Lung (tissue), 12 donors: ENCODE results near the gene CACNA1C. TPM values are rescaled to one million over a fixed set of nuclear protein-coding genes. Genes with fewer than 3 reads are reported as not detected.

Experiments
- ATAC-seq: fragments of 200-7000 bp; cut with Tn5 transposase; one replicate; pipeline ENCODE4 v1.9.1; 2020; ENCODE audit warnings: moderate number of reproducible peaks; ENCODE audit not compliant: insufficient read depth, low FRiP score
- DNase-seq, 3 donors: peaks; one replicate each; pipeline ENCODE4 v3.0.0-alpha.2; 2013 to 2017
- H3K27ac ChIP-seq, 2 donors: one replicate each; pipeline ENCODE4 v1.5.1; 2013; ENCODE audit warnings: mild to moderate bottlenecking in 2 of 2, moderate library complexity in 2 of 2, control low read depth in 1 of 2, inconsistent platforms in 1 of 2, low read depth in 1 of 2, low read length in 1 of 2
- H3K27me3 ChIP-seq, 3 donors: one replicate each; pipeline ENCODE4 v1.5.1; 2013; ENCODE audit warnings: low read length in 2 of 3; ENCODE audit not compliant: control insufficient read depth in 3 of 3, insufficient read depth in 3 of 3
- H3K36me3 ChIP-seq, 4 donors: one replicate each; pipeline ENCODE4 v1.5.1; 2013; ENCODE audit warnings: low read length in 4 of 4, mild to moderate bottlenecking in 1 of 4, moderate library complexity in 1 of 4; ENCODE audit not compliant: control insufficient read depth in 4 of 4, insufficient read depth in 4 of 4
- H3K4me1 ChIP-seq, 5 donors: one replicate each; pipeline ENCODE4 v1.5.1; 2013; ENCODE audit warnings: low read length in 5 of 5, mild to moderate bottlenecking in 2 of 5, moderate library complexity in 1 of 5; ENCODE audit not compliant: control insufficient read depth in 5 of 5, insufficient read depth in 5 of 5
- H3K4me3 ChIP-seq: one replicate; pipeline ENCODE4 v1.5.1; 2013; ENCODE audit warnings: mild to moderate bottlenecking, control low read depth, moderate library complexity
- H3K9ac ChIP-seq, 2 donors: one replicate each; pipeline ENCODE4 v1.5.1; 2013; ENCODE audit warnings: low read length in 2 of 2, control low read depth in 1 of 2; ENCODE audit not compliant: insufficient read depth in 1 of 2
- H3K9me3 ChIP-seq, 4 donors: one replicate each; pipeline ENCODE4 v1.5.1; 2013; ENCODE audit warnings: low read length in 3 of 4, mild to moderate bottlenecking in 1 of 4, moderate library complexity in 1 of 4; ENCODE audit not compliant: control insufficient read depth in 4 of 4, insufficient read depth in 3 of 4
- CTCF ChIP-seq: IDR thresholded peaks from 2 replicates; pipeline ENCODE4 v1.5.1; 2012; ENCODE audit warnings: mild to moderate bottlenecking; ENCODE audit errors: control extremely low read depth, extremely low read depth
- WGBS, 2 donors: extraction: QIAGEN DNeasy Blood & Tissue Kit; methylation state at CpG; one replicate each; pipeline ENCODE4 v1.1.7; 2013; 5-methylcytosine and 5-hydroxymethylcytosine counted together
- polyA plus RNA-seq, 2 donors: library from polyadenylated mRNA; stranded (reverse); fragments of 200-250 nt; gene quantifications; one replicate each; pipeline ENCODE4 v1.2.1, GENCODE V29; 2013
- total RNA-seq, 2 donors: library from RNA; depleted of rRNA in 1 of 2; stranded (reverse); fragments of >200 nt in 1 of 2; gene quantifications; one replicate each; pipeline ENCODE4 v1.2.1, GENCODE V29; 2014 to 2021
- donor health status: control.
- donor health status: control.
- donor health status: Bipolar disorder and iron deficiency.
- donor health status: healthy.
- donor health status: DM: yes; HTN: yes; CAD: no.

CACNA1C gene
- total and polyA plus RNA-seq, 4 donors: 3.2 to 17.5 (median 7.5) TPM

GRCh38 chr12:2735432-2735831 lies 682.6 kb downstream of the CACNA1C start:
- WGBS, 2 donors: 47 to 54% methylated on average over 1 of the region's 1 CpG
- Histone ChIP-seq H3K4me3 (no peak overlapping the region), H3K4me1 (no peaks in the 10 kb centered on the region), H3K36me3 (no peaks in the 10 kb centered on the region), H3K27ac (no peak overlapping the region), H3K9ac (no peak overlapping the region), H3K27me3 (peaks cover 0 to 14% (median 2%) of the 10 kb centered on the region in 3 donors), H3K9me3 (peaks cover 0 to 2% (median 0%) of the 10 kb centered on the region in 4 donors)
- DNase-seq (no peak), ATAC-seq (no peak)
- TF ChIP-seq CTCF: no peak

- Histone ChIP-seq H3K36me3 (no peaks in the 10 kb centered on the region), H3K4me3 (no peak overlapping the region), H3K27ac (no peak overlapping the region), H3K9ac (no peak overlapping the region), H3K27me3 (peaks cover 0 to 10% (median 2%) of the 10 kb centered on the region in 3 donors), H3K4me1 (no peaks in the 10 kb centered on the region), H3K9me3 (peaks cover 0 to 2% (median 0%) of the 10 kb centered on the region in 4 donors)
- ATAC-seq (no peak), DNase-seq (no peak)
- WGBS, 2 donors: 77 to 87% methylated on average over 11 of the region's 11 CpGs
- no peak for TF ChIP-seq CTCF
Measured at GRCh38 chr12:2737656-2738241, 685.0 kb downstream of the CACNA1C start.

GRCh38 chr12:2739069-2739468 lies 686.3 kb downstream of the CACNA1C start:
- Histone ChIP-seq H3K27ac (no peak overlapping the region), H3K4me1 (no peaks in the 10 kb centered on the region), H3K4me3 (no peak overlapping the region), H3K9me3 (peaks cover 0 to 2% (median 0%) of the 10 kb centered on the region in 4 donors), H3K27me3 (peaks cover 0 to 10% (median 2%) of the 10 kb centered on the region in 3 donors), H3K9ac (no peak overlapping the region), H3K36me3 (no peaks in the 10 kb centered on the region)
- DNase-seq (no peak), ATAC-seq (no peak)
- WGBS, 2 donors: 83 to 91% methylated on average over 11 of the region's 11 CpGs
- no peak for TF ChIP-seq CTCF
